OCI-LY1 (cell line): ENCODE results near the gene VPS35L.

Source experiments
- H2AFZ ChIP-seq: fragments of 200-600 bp; sonication (generic), shearing (Covaris generic); 2 replicates; pipeline ENCODE4 v1.6.0; 2014; ENCODE audit warnings: antibody characterized with exemption, mild to moderate bottlenecking, low read length
- H3F3A ChIP-seq: fragments of 200-600 bp; sonication (generic), shearing (Covaris generic); 2 replicates; pipeline ENCODE4 v1.6.0; 2014; ENCODE audit warnings: mild to moderate bottlenecking, antibody characterized with exemption, low read length, moderate library complexity; ENCODE audit not compliant: insufficient read depth
- H3K27ac ChIP-seq: fragments of 200-600 bp; sonication (generic); 2 replicates; pipeline ENCODE4 v1.5.1; 2014; ENCODE audit warnings: low read length, mixed run types, mild to moderate bottlenecking, low read depth; ENCODE audit not compliant: poor library complexity, severe bottlenecking
- H3K27me3 ChIP-seq: fragments of 200-600 bp; sonication (generic); 2 replicates; pipeline ENCODE4 v1.6.0; 2014; ENCODE audit warnings: antibody characterized with exemption, mild to moderate bottlenecking, low read length, moderate library complexity; ENCODE audit not compliant: insufficient read depth
- H3K36me3 ChIP-seq: fragments of 200-600 bp; sonication (generic); 2 replicates; pipeline ENCODE4 v1.6.1; 2014; ENCODE audit warnings: mild to moderate bottlenecking, antibody characterized with exemption, low read length, moderate library complexity, mixed read lengths; ENCODE audit not compliant: insufficient read depth
- H3K4me1 ChIP-seq: fragments of 200-600 bp; sonication (generic); 2 replicates; pipeline ENCODE4 v1.5.1; 2014; ENCODE audit warnings: mild to moderate bottlenecking, low read length, moderate library complexity; ENCODE audit not compliant: insufficient read depth, severe bottlenecking
- H3K4me2 ChIP-seq: fragments of 200-600 bp; sonication (generic), shearing (Covaris generic); 2 replicates; pipeline ENCODE4 v1.6.1; 2014; ENCODE audit warnings: low read length
- H3K4me3 ChIP-seq: fragments of 200-600 bp; sonication (generic); 2 replicates; pipeline ENCODE4 v1.5.1; 2014; ENCODE audit warnings: low read length, low read depth, mild to moderate bottlenecking, mixed read lengths; ENCODE audit not compliant: poor library complexity, severe bottlenecking
- H3K79me2 ChIP-seq: fragments of 200-600 bp; shearing (Covaris generic); 2 replicates; pipeline ENCODE4 v1.6.1; 2016; ENCODE audit warnings: mixed run types, low read length, mixed read lengths; ENCODE audit not compliant: insufficient read depth
- H3K9ac ChIP-seq: fragments of 200-600 bp; sonication (generic), shearing (Covaris generic); 2 replicates; pipeline ENCODE4 v1.6.1; 2014; ENCODE audit warnings: mild to moderate bottlenecking, low read length, mixed read lengths
- H3K9me2 ChIP-seq: fragments of 200-600 bp; sonication (generic), shearing (Covaris generic); 2 replicates; pipeline ENCODE4 v1.6.1; 2014; ENCODE audit warnings: low read depth, mild to moderate bottlenecking, low read length, mixed read lengths
- H3K9me3 ChIP-seq: fragments of 200-600 bp; shearing (Covaris generic); 2 replicates; pipeline ENCODE4 v1.6.1; 2014; ENCODE audit warnings: low read length, mixed read lengths
- H4K20me1 ChIP-seq: fragments of 200-600 bp; sonication (generic), shearing (Covaris generic); 2 replicates; pipeline ENCODE4 v1.6.0; 2016; ENCODE audit warnings: mild to moderate bottlenecking, low read length; ENCODE audit not compliant: insufficient read depth
- EZH2 ChIP-seq: fragments of 200-600 bp; sonication (generic), shearing (Covaris generic); IDR thresholded peaks from 2 replicates; pipeline ENCODE4 v1.8.0; 2017; ENCODE audit warnings: borderline replicate concordance, mixed run types, mild to moderate bottlenecking, antibody characterized with exemption, low read length, moderate library complexity, mixed read lengths
- TF ChIP-seq, protein P1 (sequence below): fragments of 200-600 bp; sonication (generic), shearing (Covaris generic); IDR thresholded peaks from 2 replicates; pipeline ENCODE4 v1.5.1; 2017; ENCODE audit warnings: mild to moderate bottlenecking, antibody characterized with exemption, low read length, moderate library complexity, mixed read lengths

The VPS35L gene

GRCh38 chr16:19523184-19523558, 32.3 kb upstream of the VPS35L start:
- H3K9ac ChIP-seq, result no peak overlapping the region

DNA sequence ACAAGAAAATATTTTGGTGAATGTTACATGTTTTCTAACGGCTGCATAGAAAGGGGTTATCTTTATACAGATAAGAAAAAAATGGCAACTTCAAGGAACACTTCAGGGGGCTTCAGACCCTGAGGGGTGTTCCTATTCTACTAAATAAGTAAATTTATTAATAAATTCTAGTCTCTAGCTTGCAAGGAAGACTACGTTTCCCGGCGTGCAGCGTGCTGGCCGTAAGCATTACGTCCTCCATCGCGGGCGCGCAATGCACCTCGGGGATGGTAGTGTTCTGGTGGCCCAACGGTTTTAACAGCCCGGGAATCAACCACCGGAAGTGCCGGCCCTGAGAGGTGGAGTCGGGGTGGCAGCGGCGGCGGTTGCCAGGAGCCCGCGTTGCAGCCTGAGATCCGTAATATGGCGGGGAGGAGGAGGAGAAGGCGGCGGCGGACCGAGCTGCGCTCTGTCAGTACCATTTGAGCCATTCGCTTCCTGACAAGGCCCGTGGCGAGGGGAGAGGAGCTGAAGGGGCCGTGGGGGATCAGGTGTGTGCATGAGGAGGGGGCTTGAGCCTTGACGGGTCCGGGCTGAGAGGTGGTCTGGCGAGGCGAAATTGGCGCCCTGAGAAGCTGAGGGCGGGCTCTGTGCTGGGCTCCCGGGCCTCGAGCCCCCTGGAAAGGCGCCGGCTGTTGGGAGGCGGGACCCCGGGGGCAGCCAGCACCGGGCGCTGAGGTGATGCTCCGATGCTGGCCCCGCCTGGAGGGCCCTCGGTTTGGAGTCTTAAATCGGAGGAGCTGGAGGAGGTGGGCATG, 31.7 kb upstream of the VPS35L start, which contains the start of gene CCP110:
Gene CCP110, plus strand, starts transcription at position 384 of the 797 bp plus-strand sequence. CDS start 3,940 bp downstream, outside the sequence.
- H3K79me2 ChIP-seq, result peaks cover 44% of the 10 kb centered on the region
- no peaks in the 10 kb centered on the region for H3K9me2 ChIP-seq
- H3K27ac ChIP-seq, result peak within 1 kb of the TSS; percentile 69
- H4K20me1 ChIP-seq, result no peaks in the 10 kb centered on the region
- 0 out of 2 replicates have a peak, but pooled peaks cover 4% of the 10 kb centered on the region for H3F3A ChIP-seq
- H3K36me3 ChIP-seq, result peaks cover 12% of the 10 kb centered on the region; the same call in 1 of the 2 replicates
- TF ChIP-seq, protein P1, sequence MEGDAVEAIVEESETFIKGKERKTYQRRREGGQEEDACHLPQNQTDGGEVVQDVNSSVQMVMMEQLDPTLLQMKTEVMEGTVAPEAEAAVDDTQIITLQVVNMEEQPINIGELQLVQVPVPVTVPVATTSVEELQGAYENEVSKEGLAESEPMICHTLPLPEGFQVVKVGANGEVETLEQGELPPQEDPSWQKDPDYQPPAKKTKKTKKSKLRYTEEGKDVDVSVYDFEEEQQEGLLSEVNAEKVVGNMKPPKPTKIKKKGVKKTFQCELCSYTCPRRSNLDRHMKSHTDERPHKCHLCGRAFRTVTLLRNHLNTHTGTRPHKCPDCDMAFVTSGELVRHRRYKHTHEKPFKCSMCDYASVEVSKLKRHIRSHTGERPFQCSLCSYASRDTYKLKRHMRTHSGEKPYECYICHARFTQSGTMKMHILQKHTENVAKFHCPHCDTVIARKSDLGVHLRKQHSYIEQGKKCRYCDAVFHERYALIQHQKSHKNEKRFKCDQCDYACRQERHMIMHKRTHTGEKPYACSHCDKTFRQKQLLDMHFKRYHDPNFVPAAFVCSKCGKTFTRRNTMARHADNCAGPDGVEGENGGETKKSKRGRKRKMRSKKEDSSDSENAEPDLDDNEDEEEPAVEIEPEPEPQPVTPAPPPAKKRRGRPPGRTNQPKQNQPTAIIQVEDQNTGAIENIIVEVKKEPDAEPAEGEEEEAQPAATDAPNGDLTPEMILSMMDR, result no peak
- TF ChIP-seq EZH2, result no peak
- no peaks in the 10 kb centered on the region for H3K27me3 ChIP-seq
- H3K4me2 ChIP-seq, result peak within 1 kb of the TSS; percentile 97
- peak within 1 kb of the TSS; percentile 88 for H3K9ac ChIP-seq
- no peak within 1 kb of the TSS for H2AFZ ChIP-seq
- H3K9me3 ChIP-seq, result no peaks in the 10 kb centered on the region
- H3K4me1 ChIP-seq, result peaks cover 53% of the 10 kb centered on the region
- peak within 1 kb of the TSS; percentile 99 for H3K4me3 ChIP-seq

More at GRCh38 chr16:19523184-19523558, 32.3 kb upstream of the VPS35L start:
- Histone ChIP-seq H3K4me2 (peak overlapping the region; percentile 29; the same call in 1 of the 2 replicates), H3K9me3 (no peaks in the 10 kb centered on the region), H3K36me3 (peaks cover 6% of the 10 kb centered on the region; the same call in 1 of the 2 replicates), H2AFZ (no peak overlapping the region), H3K9me2 (no peaks in the 10 kb centered on the region), H3K4me1 (peaks cover 57% of the 10 kb centered on the region), H3K27me3 (no peaks in the 10 kb centered on the region), H3K79me2 (peaks cover 44% of the 10 kb centered on the region), H3K4me3 (no peak overlapping the region), H3F3A (0 out of 2 replicates have a peak, but pooled peaks cover 4% of the 10 kb centered on the region), H3K27ac (peak overlapping the region; percentile 69), H4K20me1 (no peaks in the 10 kb centered on the region)
- no peak for TF ChIP-seq EZH2
- TF ChIP-seq, protein P1, result no peak

DNA sequence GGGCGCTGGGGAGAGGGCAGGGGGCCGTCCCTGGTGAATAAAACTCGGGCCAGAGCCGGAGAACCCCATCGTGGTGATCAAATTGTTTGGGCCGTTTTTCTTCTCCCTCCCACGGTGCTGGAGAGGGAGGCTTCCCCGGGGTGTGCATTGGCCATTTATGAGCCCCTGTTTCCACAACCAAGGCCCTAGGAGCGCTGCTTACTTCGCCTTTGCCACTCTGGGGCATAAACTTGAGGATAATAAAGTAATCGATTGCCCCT, 31.2 kb upstream of the VPS35L start:
- Histone ChIP-seq H3K4me1 (peaks cover 49% of the 10 kb centered on the region), H4K20me1 (no peaks in the 10 kb centered on the region), H3K9ac (peak overlapping the region; percentile 88), H3K4me3 (peak overlapping the region; percentile 99), H3K4me2 (peak overlapping the region; percentile 97), H3F3A (0 out of 2 replicates have a peak, but pooled peaks cover 4% of the 10 kb centered on the region), H3K27ac (peak overlapping the region; percentile 59), H3K9me2 (no peaks in the 10 kb centered on the region), H3K27me3 (no peaks in the 10 kb centered on the region), H3K36me3 (peaks cover 17% of the 10 kb centered on the region; the same call in 1 of the 2 replicates), H3K9me3 (no peaks in the 10 kb centered on the region), H2AFZ (no peak overlapping the region), H3K79me2 (peaks cover 40% of the 10 kb centered on the region)
- TF ChIP-seq EZH2, result no peak
- TF ChIP-seq, protein P1, result no peak
